Dedifferentiated amniotic fluid mesenchymal stem cell (primary cell): Measurements from ENCODE around the gene KMT2B.

Experiments used
- DNase-seq: peaks from one replicate; pipeline ENCODE4 v3.0.0-alpha.2; 2016; ENCODE audit errors: extremely low spot score

Gene KMT2B

DNA sequence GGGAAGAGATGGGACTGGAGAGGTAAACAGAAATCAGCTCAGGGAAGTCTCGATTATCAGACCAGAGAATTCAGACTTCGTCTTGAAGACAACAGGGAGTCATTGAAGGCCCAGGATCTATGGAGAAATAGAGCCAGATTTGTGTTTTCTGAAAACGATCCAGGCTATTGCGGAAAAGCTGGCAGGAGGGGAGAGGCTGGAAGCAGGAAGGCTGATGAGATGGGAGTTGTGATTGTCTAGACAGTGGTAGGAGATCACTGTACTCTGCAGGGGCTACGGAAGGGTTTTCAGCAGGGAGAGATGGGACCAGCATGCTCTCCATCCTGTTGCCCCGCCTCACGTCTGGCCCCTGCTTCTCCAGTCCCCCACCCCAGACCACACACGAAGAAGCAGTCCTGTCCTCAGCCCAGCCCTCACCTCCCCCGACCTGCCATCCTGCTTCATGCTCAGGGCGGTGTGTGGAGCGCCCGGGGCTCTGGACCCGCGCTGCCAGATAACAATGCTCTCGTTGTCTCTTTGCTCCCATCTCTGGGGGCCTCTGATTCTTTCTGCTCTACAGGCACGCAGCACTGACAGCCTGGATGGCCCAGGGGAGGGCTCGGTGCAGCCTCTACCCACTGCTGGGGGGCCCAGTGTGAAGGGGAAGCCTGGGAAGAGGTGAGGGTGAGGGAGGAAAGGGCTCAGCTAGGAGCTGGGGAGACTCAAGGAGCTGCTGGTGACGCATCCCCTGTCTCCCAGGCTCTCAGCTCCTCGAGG lies 59.5 kb downstream of the KMT2B start:
- DNase-seq: no peak

DNA sequence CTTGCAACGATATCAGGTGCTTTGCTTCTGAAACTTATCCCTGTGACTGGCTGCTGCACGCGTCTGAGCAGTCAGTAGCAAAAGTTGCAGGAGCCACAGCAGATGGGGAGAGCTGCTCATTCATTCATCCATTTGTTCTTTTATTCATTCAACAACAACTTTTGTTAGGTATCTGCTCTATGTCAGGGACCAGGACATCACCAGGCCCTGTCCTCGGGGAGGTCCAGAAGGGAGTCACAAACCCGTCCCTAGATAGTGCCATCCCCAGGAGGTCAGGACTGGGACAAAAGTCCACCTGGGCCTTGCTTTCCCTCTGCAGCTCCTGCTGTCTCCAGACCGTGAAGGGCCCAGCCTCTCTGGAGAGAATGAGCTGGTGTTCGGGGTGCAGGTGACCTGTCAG lies 60.2 kb downstream of the KMT2B start:
- no peak for DNase-seq

DNA sequence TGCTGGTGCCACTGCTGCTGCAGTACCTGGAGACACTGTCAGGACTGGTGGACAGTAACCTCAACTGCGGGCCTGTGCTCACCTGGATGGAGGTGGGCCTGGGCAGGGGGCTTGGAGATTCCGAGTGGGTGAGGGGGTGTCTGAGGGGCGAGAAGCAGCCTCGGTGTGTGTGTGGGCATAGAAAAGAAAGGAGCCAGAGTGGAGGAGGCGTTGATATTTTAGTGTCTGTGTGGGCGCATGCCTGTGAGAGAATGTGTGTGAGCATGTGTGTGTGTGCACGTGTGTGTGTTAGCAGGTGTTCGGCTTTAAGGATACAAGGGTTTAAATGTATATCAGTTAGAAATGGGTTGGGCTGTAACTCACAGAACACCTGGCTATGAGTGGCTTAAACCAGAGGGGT lies 61.2 kb downstream of the KMT2B start:
- DNase-seq: no peak

DNA sequence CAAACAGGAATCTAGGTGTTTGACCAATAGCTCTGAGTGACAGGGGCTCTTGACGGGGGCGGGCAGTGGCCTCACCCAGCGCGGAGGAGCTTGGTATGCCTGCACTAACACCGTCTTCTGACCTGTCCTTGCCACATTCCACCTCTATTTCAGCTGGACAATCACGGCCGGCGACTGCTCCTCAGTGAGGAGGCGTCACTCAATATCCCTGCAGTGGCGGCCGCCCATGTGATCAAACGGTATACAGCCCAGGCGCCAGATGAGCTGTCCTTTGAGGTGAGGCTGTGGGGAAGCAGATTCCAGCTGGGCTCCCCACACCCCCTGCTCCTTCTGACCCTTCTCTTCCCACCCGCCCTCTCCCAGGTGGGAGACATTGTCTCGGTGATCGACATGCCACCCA lies 62.3 kb downstream of the KMT2B start:
- no peak for DNase-seq

DNA sequence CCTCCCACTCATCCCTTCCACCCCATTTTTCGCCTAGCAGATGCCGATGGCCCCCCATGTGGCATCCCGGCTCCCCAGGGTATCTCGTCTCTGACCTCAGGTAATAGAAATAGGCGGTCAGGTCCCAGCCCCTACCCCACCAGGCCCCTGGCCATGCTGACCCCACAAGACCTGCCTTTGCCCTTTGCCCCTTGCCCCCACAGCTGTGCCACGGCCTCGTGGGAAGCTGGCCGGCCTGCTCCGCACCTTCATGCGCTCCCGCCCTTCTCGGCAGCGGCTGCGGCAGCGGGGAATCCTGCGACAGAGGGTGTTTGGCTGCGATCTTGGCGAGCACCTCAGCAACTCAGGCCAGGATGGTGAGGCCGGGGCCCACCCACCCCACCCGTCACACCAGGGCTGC lies 62.9 kb downstream of the KMT2B start:
- no peak for DNase-seq

DNA sequence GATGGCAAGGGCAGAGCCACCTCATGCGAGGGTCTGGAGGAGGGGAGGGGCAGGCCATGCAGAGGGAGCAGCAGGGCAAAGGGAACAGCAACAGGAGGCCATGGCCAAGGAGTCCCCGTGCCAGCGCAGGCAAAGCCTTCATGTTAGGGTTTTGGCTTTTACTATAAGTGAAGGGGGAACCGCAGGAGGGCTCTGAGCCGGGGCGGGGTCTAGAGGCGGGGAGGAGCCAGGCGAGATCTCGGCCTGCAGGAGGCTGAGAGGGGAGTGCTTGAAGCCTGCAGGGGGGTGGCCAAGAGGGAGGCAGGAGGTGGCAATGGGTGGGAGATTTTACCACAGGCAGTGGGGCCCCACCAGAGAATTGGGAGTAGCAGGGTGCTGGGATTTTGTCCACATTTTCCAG lies 63.8 kb downstream of the KMT2B start:
- DNase-seq: no peak

DNA sequence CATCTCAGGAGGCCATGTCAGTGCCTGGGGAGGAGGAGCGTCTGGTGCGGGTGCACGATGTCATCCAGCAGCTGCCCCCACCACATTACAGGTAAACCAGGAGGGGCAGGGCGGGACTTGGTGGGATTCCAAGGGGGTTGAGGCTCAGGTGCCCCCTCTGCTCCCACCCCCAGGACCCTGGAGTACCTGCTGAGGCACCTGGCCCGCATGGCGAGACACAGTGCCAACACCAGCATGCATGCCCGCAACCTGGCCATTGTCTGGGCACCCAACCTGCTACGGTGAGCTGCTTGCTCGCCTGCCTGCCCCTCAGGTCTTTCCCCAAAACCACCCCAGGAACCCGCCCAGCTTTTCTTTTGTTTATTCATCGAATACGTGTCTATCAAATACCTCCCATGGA lies 64.8 kb downstream of the KMT2B start:
- no peak for DNase-seq

DNA sequence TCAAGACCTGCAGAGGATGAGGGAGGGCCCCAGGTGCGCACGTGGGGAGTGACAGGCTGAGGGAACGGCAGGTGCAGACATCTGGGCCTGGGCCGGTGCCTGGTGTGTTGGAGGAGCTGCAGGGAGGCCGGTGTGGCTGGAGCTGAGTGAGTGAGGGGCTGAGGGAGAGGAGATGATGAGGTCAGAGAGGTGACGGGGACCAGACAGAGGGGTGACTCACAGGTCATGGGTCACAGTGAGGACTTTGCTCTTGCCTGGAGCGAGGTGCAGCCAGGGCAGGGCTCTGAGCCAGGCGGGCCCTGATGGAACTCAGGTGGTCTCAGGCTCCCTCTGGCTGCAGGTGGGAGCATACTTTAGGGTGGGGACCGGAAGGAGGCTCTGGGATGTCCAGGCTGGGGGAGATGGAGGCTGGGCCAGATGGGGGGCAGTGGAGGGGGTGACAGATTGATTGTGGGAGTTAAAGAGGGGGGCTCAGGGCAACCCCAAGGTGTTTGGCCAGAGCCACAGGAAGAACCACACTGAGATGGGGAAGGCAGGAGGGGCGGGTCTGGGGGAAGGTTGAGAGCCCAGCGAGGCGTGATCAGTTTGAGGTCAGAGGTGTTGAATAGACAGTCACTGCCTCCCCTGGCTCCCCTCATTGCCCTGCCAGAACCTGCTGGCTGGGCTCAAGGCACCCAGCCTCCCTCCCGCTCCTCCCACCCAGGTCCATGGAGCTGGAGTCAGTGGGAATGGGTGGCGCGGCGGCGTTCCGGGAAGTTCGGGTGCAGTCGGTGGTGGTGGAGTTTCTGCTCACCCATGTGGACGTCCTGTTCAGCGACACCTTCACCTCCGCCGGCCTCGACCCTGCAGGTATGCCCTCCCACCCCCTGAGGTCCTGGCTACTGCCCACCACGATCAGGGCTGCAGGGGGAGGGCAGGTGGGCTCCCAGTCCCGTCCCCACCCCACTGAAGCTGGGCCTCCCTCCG lies 65.9 kb downstream of the KMT2B start:
- DNase-seq: no peak

DNA sequence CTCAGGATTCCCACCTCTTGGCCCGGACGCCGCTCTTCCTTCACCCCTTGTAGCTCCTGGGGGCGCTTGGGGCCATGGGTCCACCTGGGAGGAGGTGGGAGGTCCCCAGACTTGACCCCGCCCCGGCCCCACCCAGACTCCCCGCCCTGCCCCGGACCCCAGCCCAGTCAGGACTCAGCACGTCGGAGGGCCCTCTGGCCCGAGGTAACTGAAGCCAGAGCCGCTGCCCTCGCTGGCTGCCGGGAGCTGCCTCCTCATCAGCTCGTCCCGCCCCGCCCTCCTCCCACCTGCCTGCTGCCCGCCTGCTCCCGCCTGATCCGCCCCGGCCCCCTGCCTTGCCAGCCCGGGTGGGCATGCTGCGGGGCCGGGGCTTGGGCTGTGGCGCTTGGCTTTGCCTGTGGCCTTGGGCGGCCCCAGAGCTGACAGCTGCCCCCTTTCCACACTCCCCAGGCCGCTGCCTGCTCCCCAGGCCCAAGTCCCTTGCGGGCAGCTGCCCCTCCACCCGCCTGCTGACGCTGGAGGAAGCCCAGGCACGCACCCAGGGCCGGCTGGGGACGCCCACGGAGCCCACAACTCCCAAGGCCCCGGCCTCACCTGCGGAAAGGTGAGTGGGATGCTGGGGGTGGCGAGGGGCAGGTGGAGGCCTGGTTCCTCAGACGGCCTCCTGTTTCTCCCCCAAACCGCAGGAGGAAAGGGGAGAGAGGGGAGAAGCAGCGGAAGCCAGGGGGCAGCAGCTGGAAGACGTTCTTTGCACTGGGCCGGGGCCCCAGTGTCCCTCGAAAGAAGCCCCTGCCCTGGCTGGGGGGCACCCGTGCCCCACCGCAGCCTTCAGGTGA lies 66.9 kb downstream of the KMT2B start:
- DNase-seq: no peak

DNA sequence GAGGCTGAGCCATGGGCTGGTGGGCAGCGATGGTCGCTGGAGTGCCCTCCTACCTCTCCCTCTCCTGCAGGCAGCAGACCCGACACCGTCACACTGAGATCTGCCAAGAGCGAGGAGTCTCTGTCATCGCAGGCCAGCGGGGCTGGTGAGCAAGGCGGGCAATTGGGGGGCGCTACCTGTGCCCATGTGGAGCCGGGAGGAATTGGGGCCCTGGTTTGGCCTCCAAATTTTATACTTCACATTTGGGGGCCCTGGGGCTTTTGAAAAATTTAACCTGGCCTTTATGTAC lies 67.5 kb downstream of the KMT2B start:
- DNase-seq: no peak

DNA sequence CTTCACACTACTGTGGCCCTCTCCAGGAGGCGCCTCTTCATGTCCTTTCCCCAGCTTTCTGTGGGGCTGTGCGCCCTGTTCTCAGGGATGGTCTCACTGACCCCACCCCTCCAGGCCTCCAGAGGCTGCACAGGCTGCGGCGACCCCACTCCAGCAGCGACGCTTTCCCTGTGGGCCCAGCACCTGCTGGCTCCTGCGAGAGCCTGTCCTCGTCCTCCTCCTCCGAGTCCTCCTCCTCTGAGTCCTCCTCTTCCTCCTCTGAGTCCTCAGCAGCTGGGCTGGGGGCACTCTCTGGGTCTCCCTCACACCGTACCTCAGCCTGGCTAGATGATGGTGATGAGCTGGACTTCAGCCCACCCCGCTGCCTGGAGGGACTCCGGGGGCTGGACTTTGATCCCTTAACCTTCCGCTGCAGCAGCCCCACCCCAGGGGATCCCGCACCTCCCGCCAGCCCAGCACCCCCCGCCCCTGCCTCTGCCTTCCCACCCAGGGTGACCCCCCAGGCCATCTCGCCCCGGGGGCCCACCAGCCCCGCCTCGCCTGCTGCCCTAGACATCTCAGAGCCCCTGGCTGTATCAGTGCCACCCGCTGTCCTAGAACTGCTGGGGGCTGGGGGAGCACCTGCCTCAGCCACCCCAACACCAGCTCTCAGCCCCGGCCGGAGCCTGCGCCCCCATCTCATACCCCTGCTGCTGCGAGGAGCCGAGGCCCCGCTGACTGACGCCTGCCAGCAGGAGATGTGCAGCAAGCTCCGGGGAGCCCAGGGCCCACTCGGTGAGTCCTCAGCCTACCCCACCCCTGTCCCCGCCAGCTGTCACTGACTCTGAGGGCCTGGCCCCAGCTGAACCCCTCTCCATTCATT lies 68.7 kb downstream of the KMT2B start:
- DNase-seq: no peak

DNA sequence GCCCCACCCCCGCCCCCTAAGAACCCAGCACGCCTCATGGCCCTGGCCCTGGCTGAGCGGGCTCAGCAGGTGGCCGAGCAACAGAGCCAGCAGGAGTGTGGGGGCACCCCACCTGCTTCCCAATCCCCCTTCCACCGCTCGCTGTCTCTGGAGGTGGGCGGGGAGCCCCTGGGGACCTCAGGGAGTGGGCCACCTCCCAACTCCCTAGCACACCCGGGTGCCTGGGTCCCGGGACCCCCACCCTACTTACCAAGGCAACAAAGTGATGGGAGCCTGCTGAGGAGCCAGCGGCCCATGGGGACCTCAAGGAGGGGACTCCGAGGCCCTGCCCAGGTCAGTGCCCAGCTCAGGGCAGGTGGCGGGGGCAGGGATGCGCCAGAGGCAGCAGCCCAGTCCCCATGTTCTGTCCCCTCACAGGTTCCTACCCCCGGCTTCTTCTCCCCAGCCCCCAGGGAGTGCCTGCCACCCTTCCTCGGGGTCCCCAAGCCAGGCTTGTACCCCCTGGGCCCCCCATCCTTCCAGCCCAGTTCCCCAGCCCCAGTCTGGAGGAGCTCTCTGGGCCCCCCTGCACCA lies 69.5 kb downstream of the KMT2B start:
- DNase-seq: no peak
